ENCODE data around the gene CHPF.

- TF ChIP-seq, protein P1, sequence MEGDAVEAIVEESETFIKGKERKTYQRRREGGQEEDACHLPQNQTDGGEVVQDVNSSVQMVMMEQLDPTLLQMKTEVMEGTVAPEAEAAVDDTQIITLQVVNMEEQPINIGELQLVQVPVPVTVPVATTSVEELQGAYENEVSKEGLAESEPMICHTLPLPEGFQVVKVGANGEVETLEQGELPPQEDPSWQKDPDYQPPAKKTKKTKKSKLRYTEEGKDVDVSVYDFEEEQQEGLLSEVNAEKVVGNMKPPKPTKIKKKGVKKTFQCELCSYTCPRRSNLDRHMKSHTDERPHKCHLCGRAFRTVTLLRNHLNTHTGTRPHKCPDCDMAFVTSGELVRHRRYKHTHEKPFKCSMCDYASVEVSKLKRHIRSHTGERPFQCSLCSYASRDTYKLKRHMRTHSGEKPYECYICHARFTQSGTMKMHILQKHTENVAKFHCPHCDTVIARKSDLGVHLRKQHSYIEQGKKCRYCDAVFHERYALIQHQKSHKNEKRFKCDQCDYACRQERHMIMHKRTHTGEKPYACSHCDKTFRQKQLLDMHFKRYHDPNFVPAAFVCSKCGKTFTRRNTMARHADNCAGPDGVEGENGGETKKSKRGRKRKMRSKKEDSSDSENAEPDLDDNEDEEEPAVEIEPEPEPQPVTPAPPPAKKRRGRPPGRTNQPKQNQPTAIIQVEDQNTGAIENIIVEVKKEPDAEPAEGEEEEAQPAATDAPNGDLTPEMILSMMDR (conservative IDR thresholded peaks at IDR 0.05; ENCODE audit: low read length), result no peak
- TF ChIP-seq EZH2phosphoT487 (IDR thresholded peaks at IDR 0.05; ENCODE audit: borderline replicate concordance, low read depth, low read length), result no peak
These were observed 3.5 kb downstream of the CHPF start for GRCh38 chr2:219539926-219540678.

Data from OCI-LY7 (cell line).